PC-9 (cell line): ENCODE data around the gene TERT. TPM values are rescaled to one million over a fixed set of nuclear protein-coding genes. Genes with fewer than 3 reads are reported as not detected.

Experiments
- BruUV-seq: library from RNA; stranded (reverse); fragments of 400-500 nt; replicated peaks from 2 replicates; lab custom pipeline; 2021; lab: Mats Ljungman, UMichigan
- CTCF ChIA-PET: fragments of 300-600 bp; sonication (Branson Sonifier 250); formaldehyde crosslinking; loops from one replicate; lab custom pipeline; 2022; ENCODE audit warnings: antibody characterized with exemption; lab: Charles Lee
- POLR2A ChIA-PET: fragments of 300-600 bp; sonication (Branson Sonifier 250); formaldehyde crosslinking; loops from one replicate; lab custom pipeline; 2022; ENCODE audit warnings: antibody characterized with exemption; ENCODE audit not compliant: unreplicated experiment; lab: Charles Lee
- DNase-seq, 2 experiments: peaks; one replicate each; pipeline versions ENCODE4 v3.0.0 to v3.0.0-alpha.2; 2015 to 2022; ENCODE audit warnings: mixed read lengths in 1 of 2
- H2AFZ ChIP-seq: fragments of 200-600 bp; sonication (generic); 2 replicates; pipeline ENCODE4 v1.8.1; 2017; ENCODE audit warnings: antibody characterized with exemption
- H3F3A ChIP-seq: fragments of 200-600 bp; sonication (generic); 2 replicates; pipeline ENCODE4 v1.8.1; 2017; ENCODE audit warnings: antibody characterized with exemption, mild to moderate bottlenecking, low read depth; ENCODE audit not compliant: insufficient read depth
- H3K27ac ChIP-seq: fragments of 200-600 bp; sonication (generic); 2 replicates; pipeline ENCODE4 v1.6.1; 2016; ENCODE audit warnings: mixed run types
- H3K27me3 ChIP-seq: fragments of 200-600 bp; sonication (generic); 2 replicates; pipeline ENCODE4 v1.6.1; 2016; ENCODE audit warnings: low read depth, mixed run types; ENCODE audit not compliant: insufficient read depth
- H3K36me3 ChIP-seq: fragments of 200-600 bp; sonication (generic); 2 replicates; pipeline ENCODE4 v1.6.1; 2016; ENCODE audit warnings: low read depth, mixed run types
- H3K4me1 ChIP-seq: fragments of 200-600 bp; sonication (generic); replicated peaks from 2 replicates; pipeline ENCODE4 v1.6.1; 2016; ENCODE audit warnings: mixed run types; ENCODE audit not compliant: insufficient read depth
- H3K4me2 ChIP-seq: fragments of 200-600 bp; sonication (generic); 2 replicates; pipeline ENCODE4 v1.6.1; 2017; ENCODE audit warnings: mixed run types
- H3K4me3 ChIP-seq: fragments of 200-600 bp; sonication (generic); 2 replicates; pipeline ENCODE4 v1.6.1; 2016; ENCODE audit warnings: mixed run types
- H3K79me2 ChIP-seq: fragments of 200-600 bp; sonication (generic); 2 replicates; pipeline ENCODE4 v1.6.1; 2017; ENCODE audit warnings: low read depth, mixed run types
- H3K9me2 ChIP-seq: fragments of 200-600 bp; sonication (generic); 2 replicates; pipeline ENCODE4 v1.8.1; 2017; ENCODE audit warnings: mild to moderate bottlenecking; ENCODE audit not compliant: insufficient read depth
- H3K9me3 ChIP-seq: fragments of 200-600 bp; sonication (generic); 2 replicates; pipeline ENCODE4 v1.8.1; 2016; ENCODE audit warnings: low read depth; ENCODE audit not compliant: insufficient read depth
- H4K20me1 ChIP-seq: fragments of 200-600 bp; sonication (generic); 2 replicates; pipeline ENCODE4 v1.8.1; 2017; ENCODE audit not compliant: insufficient read depth
- CTCF ChIP-seq: fragments of 200-600 bp; sonication (generic); conservative IDR thresholded peaks from 2 replicates; pipeline ENCODE4 v1.6.1; 2017; ENCODE audit warnings: mixed run types, antibody characterized with exemption, mild to moderate bottlenecking, moderate library complexity
- EZH2 ChIP-seq: fragments of 200-600 bp; sonication (generic); IDR thresholded peaks from 2 replicates; pipeline ENCODE4 v1.8.0; 2017; ENCODE audit warnings: antibody characterized with exemption, low read depth
- intact Hi-C: fragments of 100-400 bp; cut with micrococcal nuclease; formaldehyde crosslinking; loops from one replicate; pipeline ENCODE4 v1.10.0; 2022; ENCODE audit not compliant: unreplicated experiment
- total RNA-seq: library from RNA; stranded (reverse); gene quantifications from 2 replicates; pipeline ENCODE4 v1.2.3, GENCODE V29; 2021

The TERT gene
- total RNA-seq, 1 experiment from 2014 or later = 0.74 TPM

- CTCF ChIA-PET = no interaction called here
- POLR2A ChIA-PET = no interaction called here
These were observed 42.2 kb downstream of the TERT start for GRCh38 chr5:1252681-1253080.

GRCh38 chr5:1251678-1252580 is 42.9 kb downstream of the TERT start:
- no peak overlapping the region for H3K27ac ChIP-seq
- H3K9me2 ChIP-seq = no peaks in the 10 kb centered on the region
- intact Hi-C loops = no loop called here
- no peak overlapping the region for H3K4me2 ChIP-seq
- no peak overlapping the region for H3K4me3 ChIP-seq
- no peaks in the 10 kb centered on the region for H3K79me2 ChIP-seq
- no peak overlapping the region for H2AFZ ChIP-seq
- no peaks in the 10 kb centered on the region for H3F3A ChIP-seq
- TF ChIP-seq EZH2 (no peak), CTCF (no peak)
- H3K36me3 ChIP-seq = no peaks in the 10 kb centered on the region
- ChIA-PET CTCF (interaction anchor here (0.6 kb wide), 1 partner anchor 302 kb away, joined by 5 read pairs; no protein-coding TSS in a partner anchor), POLR2A (no interaction called here)
- H4K20me1 ChIP-seq = 0 out of 2 replicates have a peak, but pooled peaks cover 5% of the 10 kb centered on the region
- no peaks in the 10 kb centered on the region for H3K9me3 ChIP-seq
- no peak for DNase-seq
- H3K27me3 ChIP-seq = peaks cover 52% of the 10 kb centered on the region
- no TSS peak for BruUV-seq
- no peaks in the 10 kb centered on the region for H3K4me1 ChIP-seq

More at GRCh38 chr5:1252681-1253080, 42.2 kb downstream of the TERT start:
- Histone ChIP-seq H3K79me2 (no peaks in the 10 kb centered on the region), H3F3A (no peaks in the 10 kb centered on the region), H3K4me2 (no peak overlapping the region), H3K4me1 (no peaks in the 10 kb centered on the region), H3K27ac (no peak overlapping the region), H3K4me3 (no peak overlapping the region), H3K36me3 (no peaks in the 10 kb centered on the region), H3K27me3 (peaks cover 45% of the 10 kb centered on the region), H3K9me2 (no peaks in the 10 kb centered on the region), H4K20me1 (0 out of 2 replicates have a peak, but pooled peaks cover 5% of the 10 kb centered on the region), H3K9me3 (no peaks in the 10 kb centered on the region), H2AFZ (no peak overlapping the region)
- DNase-seq = no peak
- BruUV-seq = no TSS peak
- TF ChIP-seq EZH2 (no peak), CTCF (no peak)
- intact Hi-C loops = no loop called here

GRCh38 chr5:1249366-1250280 is 45.2 kb downstream of the TERT start:
- Histone ChIP-seq H4K20me1 (peaks cover 5% of the 10 kb centered on the region; the same call in 1 of the 2 replicates), H3K79me2 (no peaks in the 10 kb centered on the region), H3K9me3 (no peaks in the 10 kb centered on the region), H3K4me3 (no peak overlapping the region), H3K4me2 (no peak overlapping the region), H3K27ac (no peak overlapping the region), H3K9me2 (no peaks in the 10 kb centered on the region), H3K36me3 (no peaks in the 10 kb centered on the region), H3F3A (no peaks in the 10 kb centered on the region), H2AFZ (no peak overlapping the region), H3K27me3 (peaks cover 75% of the 10 kb centered on the region), H3K4me1 (no peaks in the 10 kb centered on the region)
- POLR2A ChIA-PET = no interaction called here
- CTCF ChIA-PET = interaction anchor here (1.0 kb wide), 1 partner anchor 393 kb away, joined by 3 read pairs; no protein-coding TSS in a partner anchor
- no TSS peak for BruUV-seq
- DNase-seq = no peak
- no peak for TF ChIP-seq EZH2
- TF ChIP-seq CTCF = no peak
- intact Hi-C loops = no loop called here
